Brain microvascular endothelial cell (primary cell): Measurements from ENCODE around the gene RNPEPL1.
A peak's percentile ranks its signal among the peaks of the same experiment; 100 is the strongest.
"Not testable (repeated sequence)": the region's sequence is repeated elsewhere in the genome, so short reads cannot be mapped to it uniquely, and the experiment has no call there.

ENCODE experiments used
- DNase-seq: peaks from one replicate; pipeline ENCODE4 v3.0.0-alpha.2; 2020
- H3K27ac ChIP-seq: fragments of 250-450 bp; sonication (Bioruptor Pico); 2 replicates; pipeline ENCODE4 v1.5.1; 2020; ENCODE audit warnings: mild to moderate bottlenecking, moderate library complexity
- H3K27me3 ChIP-seq: fragments of 250-450 bp; sonication (Bioruptor Pico); replicated peaks from 2 replicates; pipeline ENCODE4 v1.5.1; 2020; ENCODE audit warnings: mild to moderate bottlenecking
- H3K36me3 ChIP-seq: fragments of 250-450 bp; sonication (Bioruptor Pico); replicated peaks from 2 replicates; pipeline ENCODE4 v1.5.1; 2020; ENCODE audit warnings: mild to moderate bottlenecking
- H3K4me3 ChIP-seq: 2 replicates; pipeline ENCODE4 v1.5.1; 2011; ENCODE audit warnings: low read depth, mild to moderate bottlenecking, control low read depth, low read length, moderate library complexity
- in situ Hi-C: cut with HindIII; loops from 2 replicates; pipeline ENCODE4 v1.10.0; 2017; ENCODE audit warnings: low sequenced_read_pairs, low pct_ligation_motif_present
- TF ChIP-seq, protein P1 (sequence below): IDR thresholded peaks from 2 replicates; pipeline ENCODE4 v1.5.1; 2011; ENCODE audit warnings: low read depth, mild to moderate bottlenecking, moderate library complexity, low read length, control low read depth, inconsistent platforms; ENCODE audit errors: missing control alignments

RNPEPL1 gene

DNA sequence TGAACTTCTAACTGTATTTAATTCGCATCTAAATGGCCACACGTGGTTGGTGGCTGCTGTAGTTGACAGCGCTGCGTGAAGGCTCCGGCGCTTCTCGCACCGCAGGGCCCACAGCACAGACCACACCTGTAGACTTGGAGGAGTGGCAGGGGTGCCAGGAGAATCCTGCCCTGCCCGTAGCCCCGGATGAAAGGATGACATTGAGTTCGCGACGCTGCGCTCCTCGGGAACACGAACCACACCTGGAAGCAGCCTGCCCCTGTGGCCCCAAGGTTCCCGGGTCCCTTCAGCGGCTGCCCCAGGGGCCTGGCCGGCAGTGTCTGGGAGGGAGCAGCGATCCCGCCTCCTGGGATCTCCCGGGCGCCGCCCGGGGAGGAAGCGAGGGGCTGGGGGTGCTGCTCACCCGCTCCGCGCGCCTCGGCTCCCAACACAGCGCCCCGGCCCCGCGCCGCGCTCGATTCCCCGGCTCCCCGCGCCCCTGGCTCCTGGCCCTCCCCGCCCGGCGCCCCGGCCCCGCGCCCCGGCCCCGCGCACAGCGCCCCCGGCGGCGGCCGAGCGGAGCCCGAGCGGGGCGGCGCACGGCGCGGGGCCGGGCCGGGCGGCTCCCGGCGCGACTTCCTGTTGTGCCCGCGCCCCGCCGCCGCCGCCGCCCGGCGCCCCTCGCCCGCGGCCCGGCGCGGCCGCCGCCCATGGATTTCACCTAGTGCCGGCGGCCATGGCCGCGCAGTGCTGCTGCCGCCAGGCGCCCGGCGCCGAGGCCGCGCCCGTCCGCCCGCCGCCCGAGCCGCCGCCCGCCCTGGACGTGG is at the start of gene RNPEPL1:
Gene RNPEPL1, plus strand, starts transcription at position 613 of the 806 bp plus-strand sequence. Its CDS starts 103 bp downstream, at position 716.
- Histone ChIP-seq H3K27me3 (no peaks in the 10 kb centered on the region), H3K27ac (peak within 1 kb of the TSS; percentile 40), H3K36me3 (no peaks in the 10 kb centered on the region), H3K4me3 (peak within 1 kb of the TSS; percentile 63)
- in situ Hi-C loops: no loop called here
- TF ChIP-seq, protein P1, sequence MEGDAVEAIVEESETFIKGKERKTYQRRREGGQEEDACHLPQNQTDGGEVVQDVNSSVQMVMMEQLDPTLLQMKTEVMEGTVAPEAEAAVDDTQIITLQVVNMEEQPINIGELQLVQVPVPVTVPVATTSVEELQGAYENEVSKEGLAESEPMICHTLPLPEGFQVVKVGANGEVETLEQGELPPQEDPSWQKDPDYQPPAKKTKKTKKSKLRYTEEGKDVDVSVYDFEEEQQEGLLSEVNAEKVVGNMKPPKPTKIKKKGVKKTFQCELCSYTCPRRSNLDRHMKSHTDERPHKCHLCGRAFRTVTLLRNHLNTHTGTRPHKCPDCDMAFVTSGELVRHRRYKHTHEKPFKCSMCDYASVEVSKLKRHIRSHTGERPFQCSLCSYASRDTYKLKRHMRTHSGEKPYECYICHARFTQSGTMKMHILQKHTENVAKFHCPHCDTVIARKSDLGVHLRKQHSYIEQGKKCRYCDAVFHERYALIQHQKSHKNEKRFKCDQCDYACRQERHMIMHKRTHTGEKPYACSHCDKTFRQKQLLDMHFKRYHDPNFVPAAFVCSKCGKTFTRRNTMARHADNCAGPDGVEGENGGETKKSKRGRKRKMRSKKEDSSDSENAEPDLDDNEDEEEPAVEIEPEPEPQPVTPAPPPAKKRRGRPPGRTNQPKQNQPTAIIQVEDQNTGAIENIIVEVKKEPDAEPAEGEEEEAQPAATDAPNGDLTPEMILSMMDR: no peak
- DNase-seq: no peak

DNA sequence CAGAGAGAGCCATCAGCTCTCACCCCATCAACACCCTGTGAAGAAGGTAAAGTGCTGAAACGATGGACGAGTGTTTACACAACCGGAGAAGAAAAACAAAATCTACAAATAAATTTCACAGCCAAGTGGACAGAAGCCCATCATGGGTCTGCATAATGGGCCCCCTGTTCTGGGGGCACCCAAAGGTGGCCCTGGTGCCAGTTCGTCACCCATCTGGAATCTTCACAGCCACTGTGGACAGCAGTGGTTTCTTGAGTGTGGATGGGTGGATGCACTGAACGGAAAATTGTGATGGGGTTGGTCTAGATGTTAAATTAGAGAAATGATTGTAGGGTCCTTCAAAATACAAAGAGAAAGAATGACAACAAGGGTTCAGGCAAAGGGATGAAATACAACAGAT is 49.3 kb upstream of the RNPEPL1 start:
- TF ChIP-seq, protein P1: no peak

GRCh38 chr2:240519396-240520129 is 48.7 kb upstream of the RNPEPL1 start:
- in situ Hi-C loops: no loop called here
- TF ChIP-seq, protein P1: no peak
- DNase-seq: peak; percentile 29
- Histone ChIP-seq H3K27me3 (no peaks in the 10 kb centered on the region), H3K36me3 (no peaks in the 10 kb centered on the region), H3K27ac (no peak overlapping the region), H3K4me3 (no peak overlapping the region)

More for the DNA sequence above, 49.3 kb upstream of the RNPEPL1 start:
- Histone ChIP-seq H3K4me3 (no peak overlapping the region), H3K27me3 (no peaks in the 10 kb centered on the region), H3K27ac (no peak overlapping the region), H3K36me3 (no peaks in the 10 kb centered on the region)
- in situ Hi-C loops: no loop called here
- DNase-seq: no peak

DNA sequence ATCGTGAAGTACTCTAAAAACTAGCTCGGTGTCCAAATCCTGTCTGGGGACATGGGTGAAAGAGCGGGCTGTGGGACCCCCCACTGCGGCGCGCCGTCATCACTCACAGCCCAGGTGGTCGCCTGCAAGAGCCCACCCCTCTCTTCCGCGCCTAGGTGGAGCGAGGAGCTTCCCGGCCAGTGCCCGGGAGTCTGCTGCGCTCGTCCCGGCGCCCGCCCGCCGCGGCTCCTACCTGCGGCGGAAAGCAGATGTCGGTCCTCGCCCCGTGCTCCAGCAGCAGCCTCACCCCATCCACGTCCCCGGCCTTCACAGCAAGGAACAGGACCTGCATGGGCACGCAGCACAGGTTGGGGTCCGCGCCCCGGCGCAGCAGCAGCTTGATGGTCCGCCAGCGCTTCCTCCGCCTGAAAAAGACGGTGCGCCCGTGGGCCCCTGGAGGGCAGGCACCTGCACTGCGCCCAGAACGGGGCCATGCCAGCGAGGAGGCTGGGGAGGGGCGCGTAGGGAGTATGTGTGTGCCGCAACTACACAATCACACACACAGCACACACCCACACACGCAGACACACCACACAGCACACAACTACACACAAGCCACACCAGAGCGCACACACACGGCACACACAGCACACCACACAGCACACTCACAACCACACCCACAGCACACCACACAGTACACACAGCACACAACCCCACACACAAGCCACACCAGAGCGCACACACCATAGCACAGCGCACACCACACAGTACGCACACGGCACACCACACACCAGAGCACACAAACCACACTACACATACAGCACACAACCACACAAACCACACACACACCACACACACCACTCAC is 47.9 kb upstream of the RNPEPL1 start:
- TF ChIP-seq, protein P1: no peak
- Histone ChIP-seq H3K4me3 (no peak overlapping the region), H3K27ac (no peak overlapping the region), H3K36me3 (no peaks in the 10 kb centered on the region), H3K27me3 (no peaks in the 10 kb centered on the region)
- DNase-seq: no peak
- in situ Hi-C loops: no loop called here

GRCh38 chr2:240520974-240521350 is 47.3 kb upstream of the RNPEPL1 start:
- Histone ChIP-seq H3K27ac (no peak overlapping the region), H3K27me3 (no peaks in the 10 kb centered on the region), H3K36me3 (no peaks in the 10 kb centered on the region), H3K4me3 (no peak overlapping the region)
- TF ChIP-seq, protein P1: no peak
- in situ Hi-C loops: no loop called here
- no peak for DNase-seq

DNA sequence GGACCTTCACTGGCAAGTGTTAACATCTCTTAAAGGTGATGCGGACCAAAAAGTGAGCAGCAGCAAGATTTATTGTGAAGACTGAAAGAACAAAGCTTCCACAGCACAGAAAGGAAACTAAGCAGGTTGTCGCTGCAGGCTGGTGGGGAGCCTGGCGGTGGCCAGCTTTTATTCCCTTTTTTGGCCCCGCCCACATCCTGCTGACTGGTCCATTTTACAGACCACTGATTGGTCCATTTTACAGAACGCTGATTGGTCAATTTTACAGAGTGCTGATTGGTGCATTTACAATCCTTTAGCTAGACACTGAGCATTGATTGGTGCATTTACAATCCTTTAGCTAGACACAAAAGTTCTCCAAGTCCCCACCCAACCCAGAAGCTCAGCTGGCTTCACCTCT is 46.4 kb upstream of the RNPEPL1 start:
- H3K4me3 ChIP-seq, in situ Hi-C loops, H3K36me3 ChIP-seq, H3K27ac ChIP-seq, H3K27me3 ChIP-seq, DNase-seq: not testable (repeated sequence)
